Measurements from ENCODE around the gene PSMA7.

The PSMA7 gene

DNA sequence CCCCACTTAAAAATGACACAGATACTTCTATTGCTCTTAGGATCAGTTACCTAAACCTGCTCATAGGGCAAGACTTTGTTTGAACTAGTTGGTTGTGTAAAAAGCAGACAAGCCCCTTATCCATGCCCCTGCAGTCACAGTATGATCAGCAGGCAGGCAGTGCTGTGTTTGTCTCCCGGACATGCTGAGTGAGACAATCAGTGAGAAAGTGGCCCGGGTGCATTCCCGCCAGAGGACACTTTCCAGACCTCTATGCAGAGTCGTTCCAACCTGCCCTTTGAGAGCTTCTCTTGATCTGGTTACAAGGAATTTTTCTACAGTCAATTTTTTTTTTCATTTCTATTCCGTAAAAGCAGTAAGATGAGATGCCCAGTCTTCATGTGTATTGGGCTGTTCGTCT lies 14.7 kb downstream of the PSMA7 start:
- TF ChIP-seq ZFX (IDR thresholded peaks at IDR 0.05; ENCODE audit: borderline replicate concordance) = no peak
- TF ChIP-seq, protein P1, sequence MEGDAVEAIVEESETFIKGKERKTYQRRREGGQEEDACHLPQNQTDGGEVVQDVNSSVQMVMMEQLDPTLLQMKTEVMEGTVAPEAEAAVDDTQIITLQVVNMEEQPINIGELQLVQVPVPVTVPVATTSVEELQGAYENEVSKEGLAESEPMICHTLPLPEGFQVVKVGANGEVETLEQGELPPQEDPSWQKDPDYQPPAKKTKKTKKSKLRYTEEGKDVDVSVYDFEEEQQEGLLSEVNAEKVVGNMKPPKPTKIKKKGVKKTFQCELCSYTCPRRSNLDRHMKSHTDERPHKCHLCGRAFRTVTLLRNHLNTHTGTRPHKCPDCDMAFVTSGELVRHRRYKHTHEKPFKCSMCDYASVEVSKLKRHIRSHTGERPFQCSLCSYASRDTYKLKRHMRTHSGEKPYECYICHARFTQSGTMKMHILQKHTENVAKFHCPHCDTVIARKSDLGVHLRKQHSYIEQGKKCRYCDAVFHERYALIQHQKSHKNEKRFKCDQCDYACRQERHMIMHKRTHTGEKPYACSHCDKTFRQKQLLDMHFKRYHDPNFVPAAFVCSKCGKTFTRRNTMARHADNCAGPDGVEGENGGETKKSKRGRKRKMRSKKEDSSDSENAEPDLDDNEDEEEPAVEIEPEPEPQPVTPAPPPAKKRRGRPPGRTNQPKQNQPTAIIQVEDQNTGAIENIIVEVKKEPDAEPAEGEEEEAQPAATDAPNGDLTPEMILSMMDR (IDR thresholded peaks at IDR 0.05) = no peak
- no peak overlapping the region for H3K27ac ChIP-seq

DNA sequence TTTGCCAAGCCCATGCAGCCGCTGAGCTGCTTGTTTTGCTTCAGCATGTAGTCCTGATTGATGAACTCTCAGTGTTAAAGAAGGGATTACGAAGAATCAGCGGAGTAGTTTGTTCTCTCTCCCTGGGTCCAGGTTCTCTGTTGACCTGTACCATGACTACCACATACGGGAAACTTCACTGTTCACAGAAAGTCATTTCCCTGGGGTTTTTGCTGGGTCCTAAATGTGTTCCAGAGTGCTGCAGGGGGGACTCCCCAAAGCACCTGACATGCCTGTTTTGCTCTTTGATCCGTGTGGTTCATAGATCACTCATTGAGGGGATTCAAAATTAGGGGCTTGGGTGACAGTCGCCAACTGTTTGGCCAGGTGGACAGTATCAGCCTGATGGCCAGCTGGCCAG lies 15.4 kb downstream of the PSMA7 start:
- no peak overlapping the region for H3K27ac ChIP-seq
- no peak for TF ChIP-seq ZFX (IDR thresholded peaks at IDR 0.05; ENCODE audit: borderline replicate concordance)
- TF ChIP-seq, protein P1 (IDR thresholded peaks at IDR 0.05) = no peak

DNA sequence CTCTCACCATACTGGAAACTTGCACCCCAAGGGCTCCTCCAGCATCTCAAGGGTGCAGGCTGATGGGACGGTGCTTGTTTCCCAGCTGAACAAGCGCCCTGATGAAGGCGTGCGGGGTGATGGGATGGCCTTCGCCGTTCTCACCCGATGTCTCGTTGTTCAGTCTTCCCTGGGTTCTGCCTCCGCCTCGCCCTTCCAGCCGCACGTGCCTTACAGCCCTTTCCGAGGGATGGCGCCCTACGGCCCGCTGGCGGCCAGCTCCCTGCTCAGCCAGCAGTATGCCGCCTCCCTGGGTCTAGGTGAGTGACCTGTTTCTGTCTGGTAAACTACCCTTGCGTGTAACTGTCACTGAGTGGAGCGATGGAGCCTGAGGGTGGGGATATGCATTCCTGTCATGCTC lies 17.1 kb downstream of the PSMA7 start:
- TF ChIP-seq, protein P1 (IDR thresholded peaks at IDR 0.05) = no peak
- TF ChIP-seq ZFX (IDR thresholded peaks at IDR 0.05; ENCODE audit: borderline replicate concordance) = no peak
- no peak overlapping the region for H3K27ac ChIP-seq

DNA sequence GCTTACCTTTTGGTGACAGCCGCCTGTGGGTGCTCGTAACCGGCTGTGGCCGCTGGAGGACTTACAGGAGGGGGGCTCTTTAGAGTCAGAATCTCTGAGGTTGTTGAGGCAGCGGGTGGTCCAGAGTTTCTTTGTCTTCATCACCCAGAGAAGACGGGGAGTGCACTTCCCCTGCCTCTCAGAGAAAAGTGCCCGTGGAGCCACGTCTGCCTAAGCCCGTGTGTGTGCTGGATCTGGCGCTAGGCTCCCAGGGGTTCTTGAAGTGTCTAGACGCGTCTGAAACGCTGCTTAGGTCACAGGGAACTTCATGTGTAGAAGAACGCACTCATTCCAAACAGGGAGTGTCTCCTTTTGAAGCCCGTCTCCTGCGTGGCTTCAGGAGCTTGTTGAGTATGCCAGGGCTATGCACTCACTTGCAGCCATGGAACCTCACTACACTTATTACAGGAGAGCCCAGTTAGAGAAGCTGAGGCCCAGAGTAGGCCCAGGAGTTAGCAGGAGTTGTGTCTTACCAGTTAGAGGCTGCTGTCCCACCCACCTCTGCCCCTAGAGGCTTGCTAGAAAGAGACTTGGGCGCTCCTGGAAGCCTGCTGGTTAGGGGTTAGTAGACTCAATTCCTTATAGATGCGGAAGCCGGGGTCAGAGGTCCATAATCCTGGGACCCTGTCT lies 19.6 kb downstream of the PSMA7 start:
- TF ChIP-seq, protein P1 (IDR thresholded peaks at IDR 0.05) = no peak
- no peak for TF ChIP-seq ZFX (IDR thresholded peaks at IDR 0.05; ENCODE audit: borderline replicate concordance)
- peak overlapping the region; percentile 97 for H3K27ac ChIP-seq

DNA sequence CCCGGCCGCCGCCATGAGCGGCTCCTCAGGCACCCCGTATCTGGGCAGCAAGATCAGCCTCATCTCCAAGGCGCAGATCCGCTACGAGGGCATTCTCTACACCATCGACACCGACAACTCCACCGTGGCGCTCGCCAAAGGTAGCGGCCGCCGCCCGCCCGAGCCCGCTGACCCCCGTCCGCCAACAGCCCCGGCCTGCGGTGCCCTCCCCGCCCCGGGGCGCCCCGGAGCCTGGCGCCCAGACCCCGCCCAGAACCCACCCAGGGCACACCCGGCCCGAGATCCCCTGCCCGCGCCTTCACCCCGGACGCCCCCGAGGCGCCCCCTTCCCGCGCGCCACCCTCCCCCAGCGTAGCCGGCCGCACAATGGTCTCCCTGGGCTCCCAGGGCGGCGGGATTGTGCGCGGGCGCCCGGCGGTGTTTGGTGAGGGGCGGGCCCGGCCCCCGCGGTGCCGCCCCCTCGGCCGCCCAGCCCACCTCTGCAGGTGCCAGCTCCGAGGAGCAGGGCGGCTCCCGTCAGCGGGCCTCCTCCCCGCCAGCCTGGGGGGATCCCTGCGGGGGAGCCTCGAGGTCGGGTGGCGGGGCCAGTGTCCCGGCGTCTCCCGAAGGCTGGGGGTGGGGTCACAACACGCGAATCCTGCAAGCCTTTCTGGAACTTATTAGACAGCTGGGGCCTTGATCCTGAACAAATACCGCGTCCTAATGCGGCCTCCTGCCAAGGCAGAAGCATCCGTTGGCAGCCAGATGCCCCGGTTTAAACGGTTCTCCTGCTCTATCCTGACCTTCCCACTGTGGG lies 20.3 kb downstream of the PSMA7 start:
- TF ChIP-seq, protein P1 (IDR thresholded peaks at IDR 0.05) = no peak
- TF ChIP-seq ZFX (IDR thresholded peaks at IDR 0.05; ENCODE audit: borderline replicate concordance) = no peak
- peak overlapping the region; percentile 97 for H3K27ac ChIP-seq

DNA sequence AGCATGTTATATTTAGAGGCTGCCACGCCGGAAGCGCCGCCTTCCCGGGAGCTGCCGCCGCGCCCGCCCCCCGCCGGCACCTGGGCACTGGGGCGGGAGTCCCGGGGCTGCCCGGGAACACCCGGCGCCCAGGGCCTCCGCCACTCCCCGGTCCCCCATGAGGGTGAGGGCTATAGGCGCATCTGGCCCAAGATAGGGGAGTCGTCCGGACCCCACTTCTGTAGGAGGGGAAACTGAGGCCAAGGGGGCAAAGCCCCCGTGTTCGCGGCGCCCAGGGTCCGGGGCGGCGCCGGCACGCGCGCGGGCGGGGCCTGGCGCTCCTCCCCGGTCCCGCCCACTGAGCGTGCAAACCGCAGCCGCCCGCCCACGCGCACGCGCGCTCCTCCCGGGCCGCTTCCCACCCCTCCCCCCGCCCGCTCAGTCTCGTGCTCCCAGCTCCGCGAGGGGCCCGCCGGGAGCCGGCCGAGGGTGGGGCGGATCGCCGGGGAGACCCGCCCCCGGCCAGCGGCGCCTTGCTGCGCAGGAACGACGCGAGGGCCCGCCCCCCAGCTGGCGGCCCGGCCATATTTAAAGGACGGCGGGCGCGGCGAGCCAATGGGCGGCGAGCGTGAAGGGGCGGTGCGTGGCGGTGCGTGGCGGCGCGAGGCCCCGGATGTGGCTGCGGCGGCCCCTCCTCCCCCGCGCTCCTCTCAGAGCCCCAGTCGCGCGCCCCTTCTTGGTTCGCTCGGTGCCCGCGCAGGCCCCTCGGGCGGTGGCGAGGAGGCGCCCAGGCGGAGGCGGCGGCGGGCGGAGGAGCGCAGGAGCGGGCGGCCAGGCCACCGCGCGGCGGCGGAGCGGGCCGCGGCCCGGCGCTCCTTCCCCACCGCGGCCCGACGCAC lies 21.2 kb downstream of the PSMA7 start, which contains the start of gene LSM14B:
TSS of gene LSM14B (plus strand) at position 700 of the 878 bp plus-strand sequence. CDS start 192 bp downstream, outside the sequence.
- H3K27ac ChIP-seq = peak within 1 kb of the TSS; percentile 97
- TF ChIP-seq ZFX (IDR thresholded peaks at IDR 0.05; ENCODE audit: borderline replicate concordance) = no peak
- TF ChIP-seq, protein P1 (IDR thresholded peaks at IDR 0.05) = no peak
